ENCODE data around the gene TAP1.

GRCh38 chr6:32832535-32832934, 21.0 kb downstream of the TAP1 start:
- TF ChIP-seq CTCF (IDR thresholded peaks at IDR 0.05) (no peak), POLR2AphosphoS5 (IDR thresholded peaks at IDR 0.05) (no peak), EP300 (IDR thresholded peaks at IDR 0.05) (no peak), POLR2A (IDR thresholded peaks at IDR 0.05) (no peak)
